ENCODE measurements around the gene HNRNPUL1.
"Not testable (repeated sequence)": the region's sequence is repeated elsewhere in the genome, so short reads cannot be mapped to it uniquely, and the experiment has no call there.

The HNRNPUL1 gene

GRCh38 chr19:41341669-41342490 lies 77.7 kb downstream of the HNRNPUL1 start:
- no peak for DNase-seq (ENCODE audit: extremely low spot score)
- ChIA-PET POLR2A (no interaction called here), CTCF (no interaction called here)
- TF ChIP-seq CTBP1 (IDR thresholded peaks at IDR 0.05; ENCODE audit: borderline replicate concordance) (no peak), SP1 (IDR thresholded peaks at IDR 0.05) (no peak), FOXK2 (IDR thresholded peaks at IDR 0.05) (no peak)

- ChIA-PET CTCF (interaction anchor here (0.6 kb wide), 1 partner anchor 82 kb away, joined by 3 read pairs; no protein-coding TSS in a partner anchor), POLR2A (no interaction called here)
- TF ChIP-seq FOXM1 (IDR thresholded peaks at IDR 0.05; ENCODE audit: borderline replicate concordance) (no peak), FOXA1 (IDR thresholded peaks at IDR 0.05) (no peak)
- DNase-seq (ENCODE audit: extremely low spot score), result no peak
Measured at GRCh38 chr19:41344162-41344561, 80.0 kb downstream of the HNRNPUL1 start.

- CTCF ChIA-PET; DNase-seq (ENCODE audit: extremely low spot score): not testable (repeated sequence)
- POLR2A ChIA-PET, result interaction anchor here (1.1 to 1.4 kb wide), 2 partner anchors 81 to 84 kb away, joined by 4 read pairs; no protein-coding TSS in a partner anchor
Measured at GRCh38 chr19:41346916-41347315, 82.7 kb downstream of the HNRNPUL1 start.

GRCh38 chr19:41350735-41351338 lies 86.7 kb downstream of the HNRNPUL1 start:
- DNase-seq (ENCODE audit: extremely low spot score), result no peak
- CTCF ChIA-PET, result interaction anchor here (1.8 kb wide), 1 partner anchor 28 kb away, joined by 5 read pairs; no protein-coding TSS in a partner anchor
- POLR2A ChIA-PET, result interaction anchor here (1.5 to 5.4 kb wide), 2 partner anchors 13 to 14 kb away, joined by 8 to 51 read pairs; partner anchors contain the start of gene B9D2
- TF ChIP-seq BHLHE40 (IDR thresholded peaks at IDR 0.05; ENCODE audit: borderline replicate concordance), result no peak
- no peak for TF ChIP-seq L3MBTL2 (conservative IDR thresholded peaks at IDR 0.05)
- no peak for TF ChIP-seq TARDBP (IDR thresholded peaks at IDR 0.05)
- TF ChIP-seq, protein P1, sequence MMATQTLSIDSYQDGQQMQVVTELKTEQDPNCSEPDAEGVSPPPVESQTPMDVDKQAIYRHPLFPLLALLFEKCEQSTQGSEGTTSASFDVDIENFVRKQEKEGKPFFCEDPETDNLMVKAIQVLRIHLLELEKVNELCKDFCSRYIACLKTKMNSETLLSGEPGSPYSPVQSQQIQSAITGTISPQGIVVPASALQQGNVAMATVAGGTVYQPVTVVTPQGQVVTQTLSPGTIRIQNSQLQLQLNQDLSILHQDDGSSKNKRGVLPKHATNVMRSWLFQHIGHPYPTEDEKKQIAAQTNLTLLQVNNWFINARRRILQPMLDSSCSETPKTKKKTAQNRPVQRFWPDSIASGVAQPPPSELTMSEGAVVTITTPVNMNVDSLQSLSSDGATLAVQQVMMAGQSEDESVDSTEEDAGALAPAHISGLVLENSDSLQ (IDR thresholded peaks at IDR 0.05), result no peak

DNA sequence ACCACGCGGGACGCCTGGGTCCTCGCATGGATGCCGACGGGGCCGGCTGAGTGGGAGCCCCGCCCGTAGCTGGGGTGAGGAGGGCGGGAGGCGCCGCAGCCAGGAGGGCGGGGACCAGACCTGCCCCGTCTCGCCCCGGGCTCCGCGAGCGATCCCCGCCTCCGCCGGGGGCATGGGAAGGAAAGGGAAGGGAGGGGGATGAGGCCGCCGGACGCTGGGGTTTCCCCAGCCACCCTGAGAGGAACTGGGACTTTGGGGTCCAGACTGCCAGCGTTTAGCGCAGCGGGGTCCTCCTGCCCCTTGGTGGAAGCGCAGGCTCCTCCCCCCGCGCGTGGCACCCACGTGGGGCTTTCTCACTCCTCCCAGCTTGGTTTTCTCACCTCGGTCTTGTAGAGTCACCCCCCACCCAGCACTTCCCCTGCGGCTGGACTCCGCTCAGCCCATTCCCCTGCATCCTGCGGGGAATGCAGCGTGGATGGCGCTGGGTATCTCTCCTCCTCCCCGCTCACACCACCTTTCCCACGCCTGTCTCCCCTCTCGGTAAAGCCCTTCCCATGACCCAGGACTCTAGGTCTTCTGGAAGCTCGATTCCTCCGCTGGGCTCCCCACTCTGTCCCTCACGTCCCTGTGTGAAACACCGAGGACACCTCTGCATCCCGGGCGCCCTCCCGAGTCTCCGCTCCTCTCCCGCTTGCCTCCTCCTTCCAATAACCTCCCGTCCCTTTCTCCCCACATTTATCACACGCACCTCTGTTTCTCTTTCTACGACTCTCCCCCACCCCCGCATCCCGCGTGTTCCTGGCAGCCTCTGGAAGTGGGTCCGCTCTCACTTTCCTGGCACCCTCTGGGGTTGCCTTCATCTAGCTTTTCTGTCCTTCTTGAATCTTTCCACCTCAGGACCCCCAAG lies 87.4 kb downstream of the HNRNPUL1 start:
- peak; percentile 56 for DNase-seq (ENCODE audit: extremely low spot score)
- POLR2A ChIA-PET, result interaction anchor here (0.8 to 5.4 kb wide), 10 partner anchors 12 to 125 kb away, joined by 3 to 51 read pairs (median 5); partner anchors contain the start of genes B9D2 and CCDC97
- TF ChIP-seq FOXK2 (IDR thresholded peaks at IDR 0.05) (no peak), LEF1 (IDR thresholded peaks at IDR 0.05; ENCODE audit: borderline replicate concordance) (no peak), L3MBTL2 (conservative IDR thresholded peaks at IDR 0.05) (no peak), ARNT (IDR thresholded peaks at IDR 0.05) (no peak), SUZ12 (IDR thresholded peaks at IDR 0.05) (no peak), ZNF384 (IDR thresholded peaks at IDR 0.05) (no peak), ELF4 (IDR thresholded peaks at IDR 0.05) (no peak), BHLHE40 (IDR thresholded peaks at IDR 0.05; ENCODE audit: borderline replicate concordance) (no peak), CTBP1 (IDR thresholded peaks at IDR 0.05; ENCODE audit: borderline replicate concordance) (no peak), SP1 (IDR thresholded peaks at IDR 0.05) (no peak), NFRKB (IDR thresholded peaks at IDR 0.05) (no peak), FOXM1 (IDR thresholded peaks at IDR 0.05; ENCODE audit: borderline replicate concordance) (no peak), FOXA1 (IDR thresholded peaks at IDR 0.05) (no peak), HDGF (IDR thresholded peaks at IDR 0.05; ENCODE audit: borderline replicate concordance) (no peak), TARDBP (IDR thresholded peaks at IDR 0.05) (no peak; the same call in 1 of the 2 replicates)
- TF ChIP-seq, protein P1 (IDR thresholded peaks at IDR 0.05), result no peak
- CTCF ChIA-PET, result interaction anchor here (0.6 to 1.8 kb wide), 3 partner anchors 12 to 618 kb away, joined by 3 to 5 read pairs (median 4); partner anchors contain the start of gene B9D2

GRCh38 chr19:41352279-41352608 lies 88.1 kb downstream of the HNRNPUL1 start:
- no peak for TF ChIP-seq FOXM1 (IDR thresholded peaks at IDR 0.05; ENCODE audit: borderline replicate concordance)
- no peak for TF ChIP-seq CTBP1 (IDR thresholded peaks at IDR 0.05; ENCODE audit: borderline replicate concordance)
- TF ChIP-seq, protein P1 (IDR thresholded peaks at IDR 0.05), result no peak
- TF ChIP-seq SP1 (IDR thresholded peaks at IDR 0.05), result no peak
- TF ChIP-seq L3MBTL2 (conservative IDR thresholded peaks at IDR 0.05), result no peak
- no peak for TF ChIP-seq BHLHE40 (IDR thresholded peaks at IDR 0.05; ENCODE audit: borderline replicate concordance)
- no peak for TF ChIP-seq ZNF384 (IDR thresholded peaks at IDR 0.05)
- no peak for TF ChIP-seq ARNT (IDR thresholded peaks at IDR 0.05)
- no peak for TF ChIP-seq TARDBP (IDR thresholded peaks at IDR 0.05)
- TF ChIP-seq FOXA1 (IDR thresholded peaks at IDR 0.05), result no peak
- no peak for TF ChIP-seq SUZ12 (IDR thresholded peaks at IDR 0.05)
- TF ChIP-seq ELF4 (IDR thresholded peaks at IDR 0.05), result no peak
- no peak for TF ChIP-seq FOXK2 (IDR thresholded peaks at IDR 0.05)
- ChIA-PET POLR2A (interaction anchor here (0.6 to 5.4 kb wide), 11 partner anchors 12 to 126 kb away, joined by 3 to 51 read pairs (median 5); partner anchors contain the start of genes B9D2, CCDC97 and HNRNPUL1), CTCF (interaction anchor here (0.6 to 1.8 kb wide), 3 partner anchors 12 to 617 kb away, joined by 3 to 5 read pairs (median 4); partner anchors contain the start of gene B9D2)
- DNase-seq (ENCODE audit: extremely low spot score), result no peak

Measured in HEK293T (cell line).